MCF 10A (cell line): ENCODE measurements around the gene ATG10. TPM values are rescaled to one million over a fixed set of nuclear protein-coding genes. Genes with fewer than 3 reads are reported as not detected.

ENCODE experiments used
- BruUV-seq: library from RNA; stranded (reverse); fragments of 400-500 nt; replicated peaks from 2 replicates; lab custom pipeline; 2021; lab: Mats Ljungman, UMichigan
- CTCF ChIA-PET: fragments of 300-600 bp; sonication (Branson Sonifier 250); formaldehyde crosslinking; extraction: SDS; loops from one replicate; lab custom pipeline; 2021; ENCODE audit warnings: antibody characterized with exemption, inconsistent platforms; lab: Yijun Ruan, JAX
- POLR2A ChIA-PET: fragments of 300-600, 350-650 bp; sonication (Branson Sonifier 250); formaldehyde crosslinking; extraction: SDS; loops from one replicate; lab custom pipeline; 2020; ENCODE audit warnings: antibody characterized with exemption, inconsistent platforms; lab: Yijun Ruan, JAX
- DNase-seq: peaks from one replicate; pipeline ENCODE4 v3.0.0-alpha.2; 2018; ENCODE audit not compliant: unreplicated experiment
- H3K27ac Mint-ChIP-seq: one replicate; pipeline ENCODE4 v1.8.0; 2022; ENCODE audit warnings: mild to moderate bottlenecking, low read depth, mixed read lengths; ENCODE audit not compliant: unreplicated experiment
- H3K27me3 Mint-ChIP-seq: one replicate; pipeline ENCODE4 v1.8.0; 2022; ENCODE audit warnings: mixed read lengths; ENCODE audit not compliant: insufficient read depth, unreplicated experiment
- H3K36me3 Mint-ChIP-seq: one replicate; pipeline ENCODE4 v1.8.0; 2022; ENCODE audit warnings: mild to moderate bottlenecking, moderate library complexity, mixed read lengths; ENCODE audit not compliant: insufficient read depth, unreplicated experiment
- H3K4me1 Mint-ChIP-seq: one replicate; pipeline ENCODE4 v1.8.0; 2022; ENCODE audit warnings: mixed read lengths; ENCODE audit not compliant: insufficient read depth, unreplicated experiment
- H3K4me3 Mint-ChIP-seq: one replicate; pipeline ENCODE4 v1.8.0; 2022; ENCODE audit warnings: mild to moderate bottlenecking, moderate library complexity, mixed read lengths; ENCODE audit not compliant: unreplicated experiment
- H3K9me3 Mint-ChIP-seq: one replicate; pipeline ENCODE4 v1.8.0; 2022; ENCODE audit warnings: mixed read lengths; ENCODE audit not compliant: unreplicated experiment
- intact Hi-C: fragments of 100-400 bp; cut with micrococcal nuclease; formaldehyde crosslinking; loops from 2 replicates; pipeline ENCODE4 v1.14.1; 2022
- total RNA-seq: library from RNA; stranded (reverse); gene quantifications from 2 replicates; pipeline ENCODE4 v1.2.3, GENCODE V29; 2022
- TF ChIP-seq, protein P1 (sequence below): fragments of 200-600 bp; IDR thresholded peaks from one replicate; pipeline ENCODE4 v1.8.0; 2022; ENCODE audit warnings: antibody characterized with exemption, mild to moderate bottlenecking; ENCODE audit not compliant: unreplicated experiment

ATG10 gene
- total RNA-seq, 1 experiment from 2014 or later = 9.9 TPM

DNA sequence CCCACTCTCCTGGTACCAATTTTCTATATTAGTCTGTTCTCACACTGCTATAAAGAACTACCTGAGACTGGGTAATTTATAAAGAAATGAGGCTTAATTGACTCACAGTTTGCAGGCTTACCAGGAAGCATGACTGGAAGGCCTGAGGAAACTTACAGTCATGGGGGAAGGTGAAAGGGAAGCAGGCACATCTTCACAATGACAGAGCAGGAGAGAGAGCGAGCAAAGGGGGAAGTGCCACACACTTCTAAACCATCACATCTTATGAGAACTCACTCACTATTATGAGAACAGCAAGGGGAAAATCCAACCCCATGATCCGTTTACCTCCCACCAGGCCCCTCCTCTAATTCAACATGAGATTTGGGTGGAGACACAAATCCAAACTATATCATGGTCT, 72.2 kb downstream of the ATG10 start:
- ChIA-PET POLR2A (no interaction called here), CTCF (no interaction called here)
- DNase-seq = no peak
- H3K4me1 Mint-ChIP-seq = peaks cover 14% of the 10 kb centered on the region
- H3K27me3 Mint-ChIP-seq = no peaks in the 10 kb centered on the region
- BruUV-seq = no TSS peak
- no peak overlapping the region for H3K27ac Mint-ChIP-seq
- H3K9me3 Mint-ChIP-seq = peaks cover 12% of the 10 kb centered on the region
- TF ChIP-seq, protein P1, sequence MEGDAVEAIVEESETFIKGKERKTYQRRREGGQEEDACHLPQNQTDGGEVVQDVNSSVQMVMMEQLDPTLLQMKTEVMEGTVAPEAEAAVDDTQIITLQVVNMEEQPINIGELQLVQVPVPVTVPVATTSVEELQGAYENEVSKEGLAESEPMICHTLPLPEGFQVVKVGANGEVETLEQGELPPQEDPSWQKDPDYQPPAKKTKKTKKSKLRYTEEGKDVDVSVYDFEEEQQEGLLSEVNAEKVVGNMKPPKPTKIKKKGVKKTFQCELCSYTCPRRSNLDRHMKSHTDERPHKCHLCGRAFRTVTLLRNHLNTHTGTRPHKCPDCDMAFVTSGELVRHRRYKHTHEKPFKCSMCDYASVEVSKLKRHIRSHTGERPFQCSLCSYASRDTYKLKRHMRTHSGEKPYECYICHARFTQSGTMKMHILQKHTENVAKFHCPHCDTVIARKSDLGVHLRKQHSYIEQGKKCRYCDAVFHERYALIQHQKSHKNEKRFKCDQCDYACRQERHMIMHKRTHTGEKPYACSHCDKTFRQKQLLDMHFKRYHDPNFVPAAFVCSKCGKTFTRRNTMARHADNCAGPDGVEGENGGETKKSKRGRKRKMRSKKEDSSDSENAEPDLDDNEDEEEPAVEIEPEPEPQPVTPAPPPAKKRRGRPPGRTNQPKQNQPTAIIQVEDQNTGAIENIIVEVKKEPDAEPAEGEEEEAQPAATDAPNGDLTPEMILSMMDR = no peak
- H3K36me3 Mint-ChIP-seq = no peaks in the 10 kb centered on the region
- intact Hi-C loops = no loop called here
- no peak overlapping the region for H3K4me3 Mint-ChIP-seq

DNA sequence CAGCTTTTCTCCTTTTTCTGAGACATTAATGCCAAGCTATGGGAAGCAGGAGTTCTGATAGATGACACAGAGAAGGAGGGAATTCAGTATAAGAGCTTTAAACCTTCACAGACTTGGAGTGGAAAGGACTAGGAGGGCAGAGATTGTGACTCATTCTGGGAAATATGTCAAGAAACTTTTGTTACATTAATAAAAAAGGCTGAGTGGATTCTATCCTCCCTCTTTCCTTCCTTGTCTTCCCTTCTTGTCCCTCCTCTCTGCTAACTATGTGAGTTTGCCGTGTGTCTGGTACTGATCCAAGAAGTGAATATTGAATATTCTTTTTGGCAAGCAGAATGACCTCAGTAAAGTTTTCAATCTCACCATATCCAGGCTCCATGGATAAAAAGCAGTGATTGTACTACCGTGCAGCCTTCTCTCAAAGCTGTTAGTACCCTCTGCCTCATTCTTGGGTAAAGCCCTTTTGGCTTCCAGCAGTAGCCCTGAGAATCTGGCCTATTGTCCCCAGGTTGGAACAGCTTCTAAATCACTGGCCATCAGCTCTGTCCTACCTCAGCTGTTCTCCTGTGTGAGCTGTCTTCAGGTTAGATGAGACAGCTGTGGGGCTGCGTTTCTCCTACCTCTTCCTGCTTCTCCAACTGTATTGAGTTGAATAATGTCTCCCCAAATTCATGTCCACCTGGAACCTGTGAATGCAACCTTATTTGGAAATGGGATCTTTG, 73.9 kb downstream of the ATG10 start:
- intact Hi-C loops = no loop called here
- no peaks in the 10 kb centered on the region for H3K36me3 Mint-ChIP-seq
- peak; percentile 16 for DNase-seq
- no TSS peak for BruUV-seq
- H3K27ac Mint-ChIP-seq = peak overlapping the region; percentile 15
- peaks cover 14% of the 10 kb centered on the region for H3K4me1 Mint-ChIP-seq
- TF ChIP-seq, protein P1 = no peak
- POLR2A ChIA-PET = no interaction called here
- peaks cover 12% of the 10 kb centered on the region for H3K9me3 Mint-ChIP-seq
- H3K27me3 Mint-ChIP-seq = no peaks in the 10 kb centered on the region
- CTCF ChIA-PET = no interaction called here
- no peak overlapping the region for H3K4me3 Mint-ChIP-seq

DNA sequence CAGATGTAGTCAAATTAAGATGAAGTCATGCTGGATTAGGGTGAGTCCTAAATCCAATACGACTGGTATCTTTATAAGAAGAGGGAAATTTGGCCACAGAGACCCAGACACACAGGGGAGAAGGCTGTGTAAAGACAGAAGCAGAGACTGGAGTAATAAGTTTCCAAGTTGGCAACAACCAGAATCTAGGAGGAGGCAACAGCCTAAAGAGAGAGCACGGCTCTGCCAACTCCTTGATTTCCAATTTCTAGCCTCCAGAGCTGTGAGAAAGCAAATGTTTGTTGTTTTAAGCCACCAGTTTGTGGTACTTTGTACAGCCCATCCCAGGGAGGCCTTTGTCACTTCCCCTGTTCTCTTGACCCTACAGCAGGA, 74.4 kb downstream of the ATG10 start:
- Mint-ChIP-seq H3K36me3 (no peaks in the 10 kb centered on the region), H3K4me1 (peaks cover 14% of the 10 kb centered on the region), H3K27ac (peak overlapping the region; percentile 15), H3K27me3 (no peaks in the 10 kb centered on the region), H3K9me3 (peaks cover 12% of the 10 kb centered on the region), H3K4me3 (no peak overlapping the region)
- no peak for DNase-seq
- BruUV-seq = no TSS peak
- intact Hi-C loops = no loop called here
- POLR2A ChIA-PET = no interaction called here
- TF ChIP-seq, protein P1 = no peak
- CTCF ChIA-PET = no interaction called here

DNA sequence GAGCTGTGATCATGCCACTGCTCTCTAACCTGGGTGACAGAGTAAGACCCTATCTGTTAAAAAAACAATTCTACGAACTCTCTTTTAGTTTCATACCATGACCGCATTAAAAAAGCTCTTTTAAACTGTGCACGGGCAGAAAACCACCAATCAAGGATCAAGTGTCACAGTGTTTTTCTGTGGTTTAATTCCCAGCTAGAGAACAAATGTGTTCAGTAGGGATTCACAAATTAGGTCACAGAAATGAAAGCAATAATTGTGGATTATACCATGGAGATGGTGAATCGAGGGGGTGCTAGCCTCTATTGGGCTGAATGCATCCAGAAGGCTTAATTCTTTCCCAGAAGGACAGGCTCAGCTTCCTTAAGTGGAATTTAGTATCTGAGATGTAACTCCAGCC, 79.1 kb downstream of the ATG10 start:
- no peak overlapping the region for H3K4me3 Mint-ChIP-seq
- no peaks in the 10 kb centered on the region for H3K36me3 Mint-ChIP-seq
- CTCF ChIA-PET = interaction anchor here (0.6 kb wide), 1 partner anchor 85 kb away, joined by 3 read pairs; no protein-coding TSS in a partner anchor
- H3K9me3 Mint-ChIP-seq = no peaks in the 10 kb centered on the region
- BruUV-seq = no TSS peak
- POLR2A ChIA-PET = no interaction called here
- TF ChIP-seq, protein P1 = no peak
- intact Hi-C loops = no loop called here
- peaks cover 4% of the 10 kb centered on the region for H3K4me1 Mint-ChIP-seq
- no peak overlapping the region for H3K27ac Mint-ChIP-seq
- DNase-seq = no peak
- H3K27me3 Mint-ChIP-seq = no peaks in the 10 kb centered on the region
